Kidney (tissue), 14 donors: ENCODE results near the gene NCOR2. TPM values are rescaled to one million over a fixed set of nuclear protein-coding genes. Genes with fewer than 3 reads are reported as not detected.
"Not testable (repeated sequence)": the region's sequence is repeated elsewhere in the genome, so short reads cannot be mapped to it uniquely, and the experiment has no call there.

Experiments
- DNase-seq, 5 donors: peaks; one replicate each; pipeline ENCODE4 v3.0.0-alpha.2; 2013 to 2020
- FAIRE-seq: peaks from 2 replicates; lab custom pipeline; 2012; peaks lifted over from hg19 to GRCh38; lab: Jason Lieb, UNC
- H3K27ac ChIP-seq, 2 donors: one replicate each; pipeline ENCODE4 v1.7.0; 2013; ENCODE audit warnings: low read depth in 2 of 2, low read length in 2 of 2, inconsistent platforms in 1 of 2
- H3K27me3 ChIP-seq: one replicate; pipeline ENCODE4 v1.7.1; 2013; ENCODE audit warnings: low read length, inconsistent platforms; ENCODE audit not compliant: control insufficient read depth, insufficient read depth
- H3K36me3 ChIP-seq, 3 donors: one replicate each; pipeline versions ENCODE4 v1.7.0 to v1.7.1; 2013; ENCODE audit warnings: low read length in 3 of 3, control low read depth in 1 of 3, inconsistent platforms in 1 of 3; ENCODE audit not compliant: insufficient read depth in 3 of 3, control insufficient read depth in 2 of 3
- H3K4me1 ChIP-seq, 3 donors: one replicate each; pipeline versions ENCODE4 v1.7.0 to v1.7.1; 2013; ENCODE audit warnings: low read length in 3 of 3, inconsistent platforms in 1 of 3, low read depth in 1 of 3; ENCODE audit not compliant: control insufficient read depth in 2 of 3, insufficient read depth in 2 of 3
- H3K4me3 ChIP-seq, 3 donors: one replicate each; pipeline versions ENCODE4 v1.7.0 to v1.8.1; 2013; ENCODE audit warnings: low read length in 3 of 3, control low read depth in 1 of 3, inconsistent platforms in 1 of 3
- H3K9ac ChIP-seq, 3 donors: one replicate each; pipeline versions ENCODE4 v1.7.0 to v1.7.1; 2013; ENCODE audit warnings: low read length in 3 of 3, control low read depth in 1 of 3, inconsistent platforms in 1 of 3
- H3K9me3 ChIP-seq, 3 donors: one replicate each; pipeline versions ENCODE4 v1.7.0 to v1.7.1; 2013; ENCODE audit warnings: low read length in 3 of 3, control low read depth in 1 of 3, inconsistent platforms in 1 of 3; ENCODE audit not compliant: control insufficient read depth in 2 of 3, insufficient read depth in 1 of 3
- CTCF ChIP-seq: IDR thresholded peaks from 3 replicates; pipeline ENCODE4 v1.5.1; 2012; ENCODE audit warnings: mild to moderate bottlenecking, moderate library complexity, borderline replicate concordance; ENCODE audit not compliant: insufficient read depth; ENCODE audit errors: extremely low read depth
- intact Hi-C: fragments of 100-400 bp; cut with DNase I; formaldehyde crosslinking; loops from one replicate; pipeline ENCODE4 v1.11.1; 2022
- polyA plus RNA-seq: library from polyadenylated mRNA; stranded (reverse); fragments of 350-450 nt; fragmentation: Illumina TruSeq; extraction: RNeasy Lipid Tissue Mini Kit (QIAGEN cat#74804); gene quantifications from one replicate; pipeline ENCODE4 v1.2.3, GENCODE V29; 2014; ENCODE audit warnings: low read depth, low replicate concordance; ENCODE audit not compliant: insufficient read depth
- total RNA-seq: library from RNA; stranded (reverse); fragmentation: NEBNext Ultra II Directional; extraction: Animal tissue kit (Norgen Biotek cat#: 25700); gene quantifications from one replicate; pipeline ENCODE4 v1.2.1, GENCODE V29; 2021
- donor health status: control.
- donor health status: control.
- donor health status: control.
- donor health status: control.
- donor health status: control.
- donor health status: DM: yes; HTN: yes; CAD: no.
- donor health status: Normal renal cell carcinoma (clear cell type).

The NCOR2 gene
- total and polyA plus RNA-seq, 2 donors from 2014 or later, result 18.7 to 205 TPM

DNA sequence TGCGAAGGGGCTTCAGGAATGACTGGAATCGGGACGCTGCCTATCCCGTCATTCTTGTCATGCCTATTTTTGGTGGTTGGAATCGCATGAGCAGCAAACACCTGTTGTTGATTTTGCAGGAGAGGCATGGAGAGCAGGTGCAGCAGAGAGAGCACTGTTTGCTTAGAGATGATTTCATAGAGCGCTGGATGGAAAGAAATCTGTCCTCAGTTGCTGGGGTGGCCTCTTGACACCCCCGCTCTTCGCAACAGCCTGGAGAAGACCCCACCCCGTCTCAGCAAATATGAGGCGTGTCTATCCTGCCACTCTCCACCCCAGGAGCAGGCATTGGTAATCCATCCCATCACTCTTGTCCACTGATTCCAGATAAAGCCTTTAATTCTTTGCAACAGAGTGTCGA lies 19.3 kb upstream of the NCOR2 start:
- Histone ChIP-seq H3K4me1 (peaks cover 0 to 4% (median 0%) of the 10 kb centered on the region in 3 donors), H3K27me3 (no peaks in the 10 kb centered on the region), H3K4me3 (no peak overlapping the region), H3K9me3 (no peaks in the 10 kb centered on the region), H3K27ac (no peak overlapping the region), H3K9ac (no peak overlapping the region), H3K36me3 (no peaks in the 10 kb centered on the region)
- intact Hi-C loops, result no loop called here
- TF ChIP-seq CTCF, result no peak
- DNase-seq (no peak), FAIRE-seq (no peak)

- H3K27ac ChIP-seq, FAIRE-seq, DNase-seq, H3K36me3 ChIP-seq, H3K4me1 ChIP-seq, intact Hi-C loops, H3K9ac ChIP-seq, H3K4me3 ChIP-seq, H3K9me3 ChIP-seq, H3K27me3 ChIP-seq: not testable (repeated sequence)
Measured at GRCh38 chr12:124584494-124584893, 17.1 kb upstream of the NCOR2 start.

DNA sequence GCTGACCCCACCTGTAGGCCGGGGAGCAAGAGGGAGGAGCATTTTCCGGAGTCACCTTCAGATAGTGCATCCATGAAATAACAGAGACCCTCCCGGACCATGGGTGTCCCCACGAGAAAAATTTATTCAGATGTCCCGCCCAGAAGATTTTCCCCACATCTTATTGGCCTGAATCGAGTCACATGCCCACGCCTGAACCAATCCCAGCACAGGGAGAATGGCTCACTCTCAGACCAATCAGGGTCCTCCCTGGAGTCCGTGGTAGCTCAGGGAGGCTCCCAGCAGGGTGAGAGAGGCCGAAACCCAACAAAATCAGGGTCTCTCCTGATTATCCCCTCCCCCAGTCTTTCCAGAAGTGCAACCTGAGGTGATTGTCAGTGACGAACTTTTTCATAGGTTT lies 16.4 kb upstream of the NCOR2 start:
- FAIRE-seq (no peak), DNase-seq (no peak)
- no peak for TF ChIP-seq CTCF
- intact Hi-C loops, result no loop called here
- Histone ChIP-seq H3K9ac (no peak overlapping the region), H3K27me3 (no peaks in the 10 kb centered on the region), H3K27ac (no peak overlapping the region), H3K4me3 (no peak overlapping the region), H3K36me3 (no peaks in the 10 kb centered on the region), H3K4me1 (peaks cover 0 to 4% (median 0%) of the 10 kb centered on the region in 3 donors), H3K9me3 (no peaks in the 10 kb centered on the region)

DNA sequence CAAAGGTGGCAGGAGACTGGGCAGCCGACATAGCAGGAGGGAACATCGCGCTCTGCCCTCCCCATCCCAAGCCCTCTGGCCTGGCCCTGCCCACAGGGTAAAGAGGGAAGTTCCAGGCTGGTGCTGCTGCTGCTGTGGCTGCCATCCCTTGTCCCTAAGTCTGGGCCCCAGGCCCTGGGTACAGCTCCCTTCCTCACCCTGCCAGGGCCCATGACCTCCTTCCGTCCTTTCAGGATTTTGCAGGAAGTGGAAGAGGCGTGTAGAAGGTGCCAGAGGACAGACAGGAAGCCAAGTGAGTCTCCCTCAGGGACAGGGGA lies 14.7 kb upstream of the NCOR2 start:
- H3K9ac ChIP-seq, result no peak overlapping the region
- peak in 1 of 5 donors; percentile 72 for DNase-seq
- no peak overlapping the region for H3K27ac ChIP-seq
- H3K4me3 ChIP-seq, result no peak overlapping the region
- FAIRE-seq, result no peak
- intact Hi-C loops, result no loop called here
- H3K9me3 ChIP-seq, result no peaks in the 10 kb centered on the region
- no peak for TF ChIP-seq CTCF
- no peaks in the 10 kb centered on the region for H3K27me3 ChIP-seq
- H3K36me3 ChIP-seq, result no peaks in the 10 kb centered on the region
- H3K4me1 ChIP-seq, result peaks cover 0 to 4% (median 0%) of the 10 kb centered on the region in 3 donors
